ENCODE data around the gene CS. TPM values are rescaled to one million over a fixed set of nuclear protein-coding genes. Genes with fewer than 3 reads are reported as not detected.
A peak's percentile ranks its signal among the peaks of the same experiment; 100 is the strongest.

CS gene
- total RNA-seq, 1 donor from 2014 or later = 64.8 TPM

DNA sequence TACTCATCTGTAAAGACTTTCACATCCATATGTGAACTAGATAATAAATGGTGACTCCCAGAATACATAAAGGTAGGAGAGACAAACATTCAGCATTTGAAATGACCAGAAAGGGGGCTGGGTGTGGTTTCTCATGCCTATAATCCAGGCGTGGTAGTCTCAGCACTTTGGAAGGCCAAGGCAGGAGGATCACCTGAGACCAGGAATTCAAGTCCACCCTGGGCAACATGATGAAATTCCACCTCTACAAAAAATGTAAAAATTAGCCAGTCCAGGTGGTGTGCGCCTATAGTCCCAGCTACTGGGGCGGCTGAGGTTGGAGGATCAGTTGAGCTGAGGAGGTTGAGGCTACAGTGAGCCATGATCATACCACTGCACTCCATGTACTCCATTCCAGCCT lies 4.1 kb upstream of the CS start:
- DNase-seq (ENCODE audit: low read depth) (no peak), FAIRE-seq (no peak)
- H3K4me3 ChIP-seq (ENCODE audit: low read depth, low read length) = no peak overlapping the region
- TF ChIP-seq CTCF (IDR thresholded peaks at IDR 0.05; ENCODE audit: insufficient read depth, low read length, severe bottlenecking) = no peak
- H3K36me3 ChIP-seq (ENCODE audit: control insufficient read depth, insufficient read depth, low read length) = peaks cover 3% of the 10 kb centered on the region
- no peaks in the 10 kb centered on the region for H3K27me3 ChIP-seq (ENCODE audit: control insufficient read depth, insufficient read depth, low read length)

GRCh38 chr12:56300644-56301464 lies 724 bp upstream of the CS start:
- H3K36me3 ChIP-seq (ENCODE audit: control insufficient read depth, insufficient read depth, low read length) = peaks cover 7% of the 10 kb centered on the region
- no peak for FAIRE-seq
- no peaks in the 10 kb centered on the region for H3K27me3 ChIP-seq (ENCODE audit: control insufficient read depth, insufficient read depth, low read length)
- H3K4me3 ChIP-seq (ENCODE audit: low read depth, low read length) = peak overlapping the region; percentile 77
- no peak for DNase-seq (ENCODE audit: low read depth)
- no peak for TF ChIP-seq CTCF (IDR thresholded peaks at IDR 0.05; ENCODE audit: insufficient read depth, low read length, severe bottlenecking)

GRCh38 chr12:56299308-56299852 lies 750 bp downstream of the CS start:
- peak; percentile 39 for DNase-seq (ENCODE audit: low read depth)

DNA sequence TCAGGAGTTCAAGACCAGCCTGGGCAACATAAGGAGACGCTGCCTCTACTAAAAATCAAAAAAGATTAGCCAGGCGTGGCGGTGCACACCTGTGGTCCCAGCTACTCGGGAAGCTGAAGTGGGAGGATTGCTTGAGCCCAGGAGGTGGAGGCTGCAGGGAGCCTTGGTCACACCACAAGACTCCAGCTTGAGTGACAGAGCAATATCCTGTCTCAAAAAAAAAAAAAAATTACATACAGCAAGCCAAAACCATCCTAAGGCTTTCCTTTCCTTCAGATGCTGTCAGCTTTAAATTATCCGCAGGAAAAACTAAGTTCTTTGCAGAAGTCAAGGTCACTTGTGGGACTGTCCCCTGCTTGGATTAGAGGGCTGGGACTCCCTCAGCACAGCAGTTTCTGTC lies 1.3 kb downstream of the CS start:
- H3K36me3 ChIP-seq (ENCODE audit: control insufficient read depth, insufficient read depth, low read length) = peaks cover 7% of the 10 kb centered on the region
- FAIRE-seq (no peak), DNase-seq (ENCODE audit: low read depth) (no peak)
- H3K4me3 ChIP-seq (ENCODE audit: low read depth, low read length) = no peak overlapping the region
- TF ChIP-seq CTCF (IDR thresholded peaks at IDR 0.05; ENCODE audit: insufficient read depth, low read length, severe bottlenecking) = no peak
- H3K27me3 ChIP-seq (ENCODE audit: control insufficient read depth, insufficient read depth, low read length) = no peaks in the 10 kb centered on the region

More at GRCh38 chr12:56299308-56299852, 750 bp downstream of the CS start:
- TF ChIP-seq CTCF (IDR thresholded peaks at IDR 0.05; ENCODE audit: insufficient read depth, low read length, severe bottlenecking) = no peak
- H3K4me3 ChIP-seq (ENCODE audit: low read depth, low read length) = peak overlapping the region; percentile 77
- peaks cover 7% of the 10 kb centered on the region for H3K36me3 ChIP-seq (ENCODE audit: control insufficient read depth, insufficient read depth, low read length)
- no peak for FAIRE-seq
- no peaks in the 10 kb centered on the region for H3K27me3 ChIP-seq (ENCODE audit: control insufficient read depth, insufficient read depth, low read length)

GRCh38 chr12:56297400-56297799 lies 2.7 kb downstream of the CS start:
- Histone ChIP-seq H3K36me3 (ENCODE audit: control insufficient read depth, insufficient read depth, low read length) (peaks cover 7% of the 10 kb centered on the region), H3K27me3 (ENCODE audit: control insufficient read depth, insufficient read depth, low read length) (no peaks in the 10 kb centered on the region), H3K4me3 (ENCODE audit: low read depth, low read length) (no peak overlapping the region)
- FAIRE-seq (no peak), DNase-seq (ENCODE audit: low read depth) (no peak)
- no peak for TF ChIP-seq CTCF (IDR thresholded peaks at IDR 0.05; ENCODE audit: insufficient read depth, low read length, severe bottlenecking)
